ENCODE measurements around the gene MSI2. TPM values are rescaled to one million over a fixed set of nuclear protein-coding genes. Genes with fewer than 3 reads are reported as not detected.

The MSI2 gene
- total RNA-seq, 1 experiment from 2014 or later, result 169 TPM

DNA sequence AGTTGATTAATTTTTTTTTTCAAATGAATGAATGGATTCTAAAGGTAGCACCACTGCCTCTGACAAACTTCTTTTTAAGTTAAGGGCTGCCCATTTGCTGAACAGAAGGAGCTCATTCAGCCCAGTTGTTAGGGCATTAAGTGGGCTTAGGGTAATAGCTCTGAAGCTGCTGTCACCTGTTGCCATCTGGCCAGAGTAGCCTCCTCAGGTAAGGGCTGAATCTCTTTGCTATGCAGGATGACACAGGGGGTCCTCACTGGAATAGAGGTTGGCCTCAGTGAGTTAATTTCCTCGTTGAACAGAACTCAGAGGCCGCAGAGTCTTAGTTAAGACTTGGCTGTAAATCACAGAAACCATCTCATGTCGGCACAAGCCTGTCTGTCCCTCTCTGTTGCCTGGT is 255.9 kb downstream of the MSI2 start:
- Histone ChIP-seq H3K27me3 (ENCODE audit: low read length) (no peaks in the 10 kb centered on the region), H3K79me2 (ENCODE audit: low read length) (peaks cover 89% of the 10 kb centered on the region), H3K4me1 (ENCODE audit: low read length) (peaks cover 99% of the 10 kb centered on the region), H3K9me3 (ENCODE audit: low read length) (no peaks in the 10 kb centered on the region), H2AFZ (ENCODE audit: low read length) (no peak overlapping the region), H3K9me2 (replicated peaks; ENCODE audit: insufficient read depth, low read length) (no peaks in the 10 kb centered on the region), H3K4me3 (ENCODE audit: low read length) (no peak overlapping the region), H3K27ac (ENCODE audit: low read length) (peak overlapping the region; percentile 100), H3K4me2 (ENCODE audit: low read depth, low read length, poor library complexity, severe bottlenecking) (peak overlapping the region; percentile 81), H4K20me1 (ENCODE audit: insufficient read depth, low read depth, low read length) (no peaks in the 10 kb centered on the region), H3K9ac (ENCODE audit: low read length) (peak overlapping the region; percentile 64), H3K36me3 (ENCODE audit: insufficient read depth, low read length) (0 out of 2 replicates have a peak, but pooled peaks cover 3% of the 10 kb centered on the region)
- DNase-seq, result no peak

DNA sequence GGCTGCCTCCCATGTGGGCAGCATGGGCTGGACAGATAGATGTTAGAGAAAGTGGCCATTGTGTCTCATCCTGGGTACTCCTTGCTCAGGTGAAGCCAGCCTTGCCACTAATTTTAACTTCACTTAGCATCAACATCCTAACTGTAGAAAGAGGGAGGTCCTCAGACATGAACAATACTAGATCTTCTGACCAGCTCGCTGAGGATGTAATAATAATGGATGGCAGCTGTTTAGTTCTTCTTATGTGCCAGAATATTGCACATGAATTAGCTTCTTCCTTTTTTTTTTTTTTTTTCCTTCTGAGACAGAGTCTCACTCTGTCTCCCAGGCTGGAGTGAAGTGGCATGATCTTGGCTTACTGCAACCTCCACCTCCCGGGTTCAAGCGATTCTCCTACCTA is 256.4 kb downstream of the MSI2 start:
- Histone ChIP-seq H3K4me1 (ENCODE audit: low read length) (peaks cover 99% of the 10 kb centered on the region), H4K20me1 (ENCODE audit: insufficient read depth, low read depth, low read length) (no peaks in the 10 kb centered on the region), H3K9ac (ENCODE audit: low read length) (peak overlapping the region; percentile 64), H3K27me3 (ENCODE audit: low read length) (no peaks in the 10 kb centered on the region), H3K4me3 (ENCODE audit: low read length) (no peak overlapping the region), H3K36me3 (ENCODE audit: insufficient read depth, low read length) (0 out of 2 replicates have a peak, but pooled peaks cover 3% of the 10 kb centered on the region), H3K79me2 (ENCODE audit: low read length) (peaks cover 89% of the 10 kb centered on the region), H3K9me3 (ENCODE audit: low read length) (no peaks in the 10 kb centered on the region), H3K9me2 (replicated peaks; ENCODE audit: insufficient read depth, low read length) (no peaks in the 10 kb centered on the region), H2AFZ (ENCODE audit: low read length) (no peak overlapping the region), H3K4me2 (ENCODE audit: low read depth, low read length, poor library complexity, severe bottlenecking) (peak overlapping the region; percentile 81), H3K27ac (ENCODE audit: low read length) (peak overlapping the region; percentile 100)
- DNase-seq, result no peak

DNA sequence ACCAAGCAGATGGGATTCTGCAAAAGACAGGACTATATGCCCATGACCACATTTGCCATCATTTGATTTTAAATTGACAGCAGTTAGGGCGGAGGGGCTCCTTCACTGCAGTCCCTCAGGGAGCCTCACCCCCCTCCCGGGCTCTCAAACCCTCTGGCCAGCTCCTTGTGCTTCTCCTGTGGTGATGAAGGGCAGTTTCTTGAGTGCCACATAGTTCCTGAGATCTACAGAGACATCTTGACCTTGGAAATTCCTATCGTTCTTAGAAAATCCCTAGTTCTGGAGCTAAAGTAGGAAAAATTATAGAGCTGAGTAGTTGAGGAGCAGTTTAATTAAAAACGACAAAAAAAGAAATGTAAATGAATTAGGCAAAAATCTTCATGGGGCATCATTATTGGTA is 257.2 kb downstream of the MSI2 start:
- Histone ChIP-seq H3K27ac (ENCODE audit: low read length) (peak overlapping the region; percentile 100), H4K20me1 (ENCODE audit: insufficient read depth, low read depth, low read length) (no peaks in the 10 kb centered on the region), H3K4me2 (ENCODE audit: low read depth, low read length, poor library complexity, severe bottlenecking) (peak overlapping the region; percentile 81), H2AFZ (ENCODE audit: low read length) (no peak overlapping the region), H3K9ac (ENCODE audit: low read length) (peak overlapping the region; percentile 64), H3K4me3 (ENCODE audit: low read length) (peak overlapping the region; percentile 55), H3K36me3 (ENCODE audit: insufficient read depth, low read length) (0 out of 2 replicates have a peak, but pooled peaks cover 3% of the 10 kb centered on the region), H3K9me2 (replicated peaks; ENCODE audit: insufficient read depth, low read length) (no peaks in the 10 kb centered on the region), H3K79me2 (ENCODE audit: low read length) (peaks cover 89% of the 10 kb centered on the region), H3K27me3 (ENCODE audit: low read length) (no peaks in the 10 kb centered on the region), H3K9me3 (ENCODE audit: low read length) (no peaks in the 10 kb centered on the region), H3K4me1 (ENCODE audit: low read length) (peaks cover 99% of the 10 kb centered on the region)
- peak; percentile 75 for DNase-seq

DNA sequence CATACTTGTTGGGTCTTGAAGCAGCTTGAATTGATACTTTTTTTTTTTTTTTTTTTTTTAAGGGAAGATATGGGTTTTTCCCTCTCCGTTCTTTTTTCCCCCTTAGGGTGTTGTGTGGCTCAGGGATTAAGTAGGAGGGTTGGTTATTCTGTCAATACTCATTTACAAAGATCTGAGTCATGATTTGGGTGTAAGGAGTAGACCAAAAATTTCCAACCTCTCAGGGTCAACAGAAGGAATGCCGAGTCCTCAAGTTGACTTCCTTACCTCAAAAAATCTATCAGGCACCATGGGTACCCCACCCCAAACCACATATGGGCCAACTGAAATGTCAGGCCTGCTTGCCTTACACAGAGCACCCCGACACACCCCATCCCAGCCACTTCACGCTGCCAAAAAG is 258.3 kb downstream of the MSI2 start:
- Histone ChIP-seq H3K27me3 (ENCODE audit: low read length) (no peaks in the 10 kb centered on the region), H3K79me2 (ENCODE audit: low read length) (peaks cover 90% of the 10 kb centered on the region), H2AFZ (ENCODE audit: low read length) (no peak overlapping the region), H4K20me1 (ENCODE audit: insufficient read depth, low read depth, low read length) (no peaks in the 10 kb centered on the region), H3K27ac (ENCODE audit: low read length) (peak overlapping the region; percentile 100), H3K9me3 (ENCODE audit: low read length) (no peaks in the 10 kb centered on the region), H3K4me1 (ENCODE audit: low read length) (peaks cover 99% of the 10 kb centered on the region), H3K9me2 (replicated peaks; ENCODE audit: insufficient read depth, low read length) (no peaks in the 10 kb centered on the region), H3K4me3 (ENCODE audit: low read length) (no peak overlapping the region), H3K9ac (ENCODE audit: low read length) (peak overlapping the region; percentile 64; the same call in 1 of the 2 replicates), H3K36me3 (ENCODE audit: insufficient read depth, low read length) (0 out of 2 replicates have a peak, but pooled peaks cover 3% of the 10 kb centered on the region), H3K4me2 (ENCODE audit: low read depth, low read length, poor library complexity, severe bottlenecking) (peak overlapping the region; percentile 81)
- DNase-seq, result no peak

DNA sequence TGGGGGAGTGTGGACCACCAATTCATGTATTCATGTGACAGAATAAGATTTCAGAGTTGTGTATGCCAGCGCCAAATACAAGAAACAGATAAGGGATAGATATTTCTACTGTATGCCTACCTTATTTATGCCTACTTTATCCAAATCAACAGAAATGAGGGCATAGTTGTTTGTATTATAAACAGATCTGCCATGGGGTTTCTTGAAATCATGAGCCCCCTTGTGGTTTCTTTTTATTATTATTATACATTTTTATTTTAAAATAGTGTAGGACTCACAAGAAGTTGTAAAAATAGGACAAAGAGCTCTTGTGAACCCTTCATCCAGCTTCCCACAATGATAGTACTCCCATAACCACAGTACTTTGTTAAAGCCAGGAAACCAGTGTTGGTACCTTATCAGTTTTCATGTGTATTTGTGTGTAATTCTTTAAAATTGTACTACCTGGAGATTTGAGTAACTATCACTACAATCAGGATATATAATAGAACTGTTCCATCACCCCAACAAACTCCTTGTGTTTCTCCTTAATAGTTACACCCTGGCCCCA is 259.4 kb downstream of the MSI2 start:
- no peak overlapping the region for H3K4me2 ChIP-seq (ENCODE audit: low read depth, low read length, poor library complexity, severe bottlenecking)
- peak overlapping the region; percentile 32; the same call in 1 of the 2 replicates for H3K9ac ChIP-seq (ENCODE audit: low read length)

DNA sequence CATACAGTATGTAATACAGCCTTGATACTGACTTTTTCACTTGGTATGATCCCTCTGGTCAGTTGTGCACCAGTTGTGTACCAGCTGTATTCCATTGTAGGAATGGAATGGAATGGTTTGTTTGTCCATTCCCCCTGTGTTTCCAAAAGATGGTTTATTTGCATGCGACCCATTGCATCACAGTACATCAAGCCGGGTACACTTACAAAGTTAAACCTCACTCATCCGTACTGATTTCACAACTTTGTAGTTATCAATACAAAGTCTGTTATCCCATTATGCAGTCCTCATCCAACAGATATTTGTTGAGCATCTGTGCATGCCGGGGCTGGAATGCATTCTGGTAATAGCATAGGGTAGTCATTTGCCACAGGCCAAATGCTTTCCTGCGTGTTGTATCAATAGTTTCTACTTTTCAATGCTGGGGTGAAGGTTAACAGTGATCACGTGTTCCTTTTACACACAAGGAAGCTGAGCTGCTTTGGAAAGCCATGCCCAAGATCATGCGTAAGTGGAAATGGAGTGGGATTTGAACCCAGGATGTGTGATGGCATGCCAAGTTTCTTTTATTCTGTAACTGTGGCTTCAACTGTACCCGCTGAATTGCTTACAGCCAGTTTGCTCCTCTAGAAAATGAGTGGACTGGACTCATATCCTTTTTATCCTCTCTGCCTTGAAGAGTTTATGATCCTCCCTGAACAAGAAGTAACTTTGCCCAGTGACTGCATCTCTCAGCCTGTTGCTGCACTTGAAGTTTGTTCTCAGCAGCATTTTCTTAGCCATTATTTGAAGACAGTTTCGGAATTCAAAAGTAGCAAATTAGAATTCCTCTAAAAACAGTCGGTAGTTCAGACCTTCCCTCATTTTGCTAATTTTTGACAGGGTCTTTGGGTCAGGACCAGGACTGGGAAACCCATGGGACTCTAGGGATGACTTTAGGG is 260.2 kb downstream of the MSI2 start:
- H3K79me2 ChIP-seq (ENCODE audit: low read length), result peaks cover 84% of the 10 kb centered on the region
- no peaks in the 10 kb centered on the region for H4K20me1 ChIP-seq (ENCODE audit: insufficient read depth, low read depth, low read length)
- no peaks in the 10 kb centered on the region for H3K9me3 ChIP-seq (ENCODE audit: low read length)
- peak overlapping the region; percentile 32; the same call in 1 of the 2 replicates for H3K9ac ChIP-seq (ENCODE audit: low read length)
- H3K36me3 ChIP-seq (ENCODE audit: insufficient read depth, low read length), result 0 out of 2 replicates have a peak, but pooled peaks cover 3% of the 10 kb centered on the region
- peak overlapping the region; percentile 100 for H3K27ac ChIP-seq (ENCODE audit: low read length)
- peaks cover 96% of the 10 kb centered on the region for H3K4me1 ChIP-seq (ENCODE audit: low read length)
- H3K4me3 ChIP-seq (ENCODE audit: low read length), result no peak overlapping the region
- H3K9me2 ChIP-seq (replicated peaks; ENCODE audit: insufficient read depth, low read length), result no peaks in the 10 kb centered on the region
- H3K4me2 ChIP-seq (ENCODE audit: low read depth, low read length, poor library complexity, severe bottlenecking), result no peak overlapping the region
- DNase-seq, result no peak
- H3K27me3 ChIP-seq (ENCODE audit: low read length), result no peaks in the 10 kb centered on the region
- no peak overlapping the region for H2AFZ ChIP-seq (ENCODE audit: low read length)

More for the DNA sequence above, 259.4 kb downstream of the MSI2 start:
- peak; percentile 60 for DNase-seq
- Histone ChIP-seq H3K9me2 (replicated peaks; ENCODE audit: insufficient read depth, low read length) (no peaks in the 10 kb centered on the region), H3K4me3 (ENCODE audit: low read length) (no peak overlapping the region), H3K27ac (ENCODE audit: low read length) (peak overlapping the region; percentile 100), H4K20me1 (ENCODE audit: insufficient read depth, low read depth, low read length) (no peaks in the 10 kb centered on the region), H3K27me3 (ENCODE audit: low read length) (no peaks in the 10 kb centered on the region), H3K79me2 (ENCODE audit: low read length) (peaks cover 85% of the 10 kb centered on the region), H2AFZ (ENCODE audit: low read length) (no peak overlapping the region), H3K4me1 (ENCODE audit: low read length) (peaks cover 96% of the 10 kb centered on the region), H3K36me3 (ENCODE audit: insufficient read depth, low read length) (0 out of 2 replicates have a peak, but pooled peaks cover 3% of the 10 kb centered on the region), H3K9me3 (ENCODE audit: low read length) (no peaks in the 10 kb centered on the region)

DNA sequence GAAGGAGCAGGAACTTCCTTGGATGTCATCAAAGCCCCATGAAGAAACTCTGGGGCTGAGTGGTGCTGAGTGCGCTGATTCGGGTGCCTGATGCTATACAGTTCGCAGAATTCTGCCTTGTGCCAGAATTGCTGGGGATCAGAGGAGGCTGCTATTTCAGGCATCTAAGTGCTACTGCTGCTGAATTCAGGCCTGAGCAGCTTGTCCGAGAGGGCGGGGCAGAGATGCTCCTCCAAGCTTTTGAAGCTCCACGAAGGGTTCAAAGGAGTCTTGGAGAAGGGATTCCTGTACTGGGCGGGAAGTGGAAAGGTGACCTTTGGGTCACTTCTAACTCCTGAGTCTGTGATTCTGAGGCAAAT is 260.9 kb downstream of the MSI2 start:
- H4K20me1 ChIP-seq (ENCODE audit: insufficient read depth, low read depth, low read length), result no peaks in the 10 kb centered on the region
- peak overlapping the region; percentile 100 for H3K27ac ChIP-seq (ENCODE audit: low read length)
- H3K36me3 ChIP-seq (ENCODE audit: insufficient read depth, low read length), result 0 out of 2 replicates have a peak, but pooled peaks cover 3% of the 10 kb centered on the region
- H3K27me3 ChIP-seq (ENCODE audit: low read length), result no peaks in the 10 kb centered on the region
- H3K4me2 ChIP-seq (ENCODE audit: low read depth, low read length, poor library complexity, severe bottlenecking), result no peak overlapping the region
- peak overlapping the region; percentile 32; the same call in 1 of the 2 replicates for H3K9ac ChIP-seq (ENCODE audit: low read length)
- H3K9me2 ChIP-seq (replicated peaks; ENCODE audit: insufficient read depth, low read length), result no peaks in the 10 kb centered on the region
- H2AFZ ChIP-seq (ENCODE audit: low read length), result no peak overlapping the region
- H3K4me1 ChIP-seq (ENCODE audit: low read length), result peaks cover 96% of the 10 kb centered on the region
- no peak overlapping the region for H3K4me3 ChIP-seq (ENCODE audit: low read length)
- DNase-seq, result no peak
- peaks cover 84% of the 10 kb centered on the region for H3K79me2 ChIP-seq (ENCODE audit: low read length)
- H3K9me3 ChIP-seq (ENCODE audit: low read length), result no peaks in the 10 kb centered on the region
